HepG2 (cell line): ENCODE data around the gene RAD23A. TPM values are rescaled to one million over a fixed set of nuclear protein-coding genes. Genes with fewer than 3 reads are reported as not detected.

Source experiments
- MEIS1 ChIP-seq: sonication (generic); formaldehyde crosslinking; IDR thresholded peaks from 2 replicates; pipeline ENCODE4 v1.9.0; 2021; ENCODE audit warnings: mild to moderate bottlenecking, missing genetic modification reagents, moderate library complexity, borderline replicate concordance
- NCOA2 ChIP-seq: sonication (generic); formaldehyde crosslinking; IDR thresholded peaks from 2 replicates; pipeline ENCODE4 v1.8.0; 2022; ENCODE audit warnings: inconsistent platforms
- NR2C2 ChIP-seq: sonication (generic); formaldehyde crosslinking; IDR thresholded peaks from 2 replicates; pipeline ENCODE4 v1.4.0; 2020; ENCODE audit warnings: missing genetic modification reagents, mild to moderate bottlenecking, moderate library complexity, borderline replicate concordance
- STAG1 ChIP-seq: sonication (generic); formaldehyde crosslinking; IDR thresholded peaks from 2 replicates; pipeline ENCODE4 v1.4.0; 2020; ENCODE audit warnings: missing genetic modification reagents
- THAP11 ChIP-seq: IDR thresholded peaks from 2 replicates; pipeline ENCODE4 v1.6.1; 2016; ENCODE audit warnings: missing biosample characterization, missing genetic modification reagents
- ZFX ChIP-seq: sonication (generic); formaldehyde crosslinking; IDR thresholded peaks from 2 replicates; pipeline ENCODE4 v1.4.0; 2020; ENCODE audit warnings: mild to moderate bottlenecking, low read depth, missing genetic modification reagents, moderate library complexity
- ZNF20 ChIP-seq: sonication (generic); formaldehyde crosslinking; IDR thresholded peaks from 2 replicates; pipeline ENCODE4 v1.4.0; 2020; ENCODE audit warnings: mild to moderate bottlenecking, moderate library complexity, missing genetic modification reagents
- ZNF274 ChIP-seq: sonication (generic); formaldehyde crosslinking; IDR thresholded peaks from 2 replicates; pipeline ENCODE4 v1.5.1; 2020; ENCODE audit warnings: mild to moderate bottlenecking, missing genetic modification reagents
- polyA plus RNA-seq, 8 experiments: library from polyadenylated mRNA; depleted of rRNA in 3 of 8; stranded (reverse) in 7 of 8; unstranded in 1 of 8; fragments of >200 nt; fragmentation: Illumina TruSeq in 4 of 8; extraction: Trizol in 4 of 8; gene quantifications; 2 replicates each; pipeline versions ENCODE4 v1.2.1 to v1.2.3, GENCODE V29; 2011 to 2016; ENCODE audit warnings: low read depth in 4 of 8, missing spikeins in 1 of 8, mixed read lengths in 1 of 8; ENCODE audit not compliant: insufficient read depth in 1 of 8
- total RNA-seq, 5 experiments: library from RNA; depleted of rRNA; stranded (reverse); fragments of >200 nt; fragmentation: Illumina TruSeq; extraction: Trizol; gene quantifications; 2 replicates each; pipeline ENCODE4 v1.2.3, GENCODE V29; 2016; ENCODE audit warnings: low read depth in 1 of 5
- TF ChIP-seq, protein P1 (sequence below), 2 experiments: sonication (generic) in 1 of 2; formaldehyde crosslinking in 1 of 2; IDR thresholded peaks; 2 replicates each; pipeline versions ENCODE4 v1.4.0 to v1.6.1; 2016 to 2020; ENCODE audit warnings: borderline replicate concordance in 1 of 2, low read depth in 1 of 2, mild to moderate bottlenecking in 1 of 2, missing genetic modification reagents in 1 of 2
- TF ChIP-seq, protein P2 (sequence below): sonication (generic); formaldehyde crosslinking; IDR thresholded peaks from 2 replicates; pipeline ENCODE4 v1.5.0; 2020; ENCODE audit warnings: mild to moderate bottlenecking, missing genetic modification reagents
- TF ChIP-seq, protein P3 (sequence below): sonication (generic); formaldehyde crosslinking; IDR thresholded peaks from 2 replicates; pipeline ENCODE4 v1.4.0; 2020; ENCODE audit warnings: missing genetic modification reagents
- TF ChIP-seq, protein P4 (sequence below): IDR thresholded peaks from 2 replicates; pipeline ENCODE4 v1.6.1; 2016; ENCODE audit warnings: missing compliant biosample characterization, missing genetic modification reagents, borderline replicate concordance
- TF ChIP-seq, protein P5 (sequence below): sonication (generic); formaldehyde crosslinking; IDR thresholded peaks from 2 replicates; pipeline ENCODE4; 2020; ENCODE audit warnings: missing genetic modification reagents, mild to moderate bottlenecking, borderline replicate concordance

The RAD23A gene
- total and polyA plus RNA-seq, 2 of the 13 experiments (the other 11 are each of a cell fraction or from before 2014, with no cell fraction given), result 42.5 to 54.2 TPM

DNA sequence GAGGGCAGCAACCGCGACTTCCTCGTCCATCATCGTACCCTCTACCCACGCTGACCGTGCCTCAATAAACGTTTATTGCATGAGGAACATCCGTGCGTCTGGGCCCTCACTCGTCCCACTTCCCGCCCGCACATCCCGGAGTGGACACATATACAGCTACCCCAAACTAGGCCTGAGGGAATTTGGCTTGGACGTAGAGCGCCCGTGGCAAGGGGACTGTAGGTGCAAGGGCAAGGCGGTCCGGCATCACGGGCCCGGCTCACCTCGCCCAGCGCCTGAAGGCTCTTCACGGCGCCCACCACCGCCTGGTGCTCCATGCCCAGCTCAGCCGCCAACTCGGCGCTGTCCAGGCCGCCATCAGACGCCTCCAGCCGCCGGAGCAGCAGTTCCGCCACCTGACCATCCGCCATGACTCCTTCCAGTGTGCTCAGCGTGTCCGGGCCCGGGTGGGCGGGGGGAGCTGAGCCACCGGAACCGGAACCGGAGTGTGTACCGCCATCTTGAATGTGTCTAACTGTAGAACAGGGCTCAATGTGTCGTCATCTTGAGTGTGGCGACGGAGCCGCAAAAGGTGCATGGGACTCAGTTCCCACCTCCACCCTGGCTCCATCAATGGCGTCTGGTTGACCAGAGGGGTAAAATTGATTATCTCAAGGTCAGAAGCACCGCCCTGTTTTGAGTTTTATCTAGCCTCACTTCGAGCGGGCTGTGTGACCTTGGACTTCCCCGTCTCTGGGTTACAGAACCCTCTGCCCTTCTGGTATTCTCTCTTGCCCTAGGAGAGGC lies 12.2 kb upstream of the RAD23A start, which contains the start of gene FARSA (continued):
- TF ChIP-seq, protein P1, sequence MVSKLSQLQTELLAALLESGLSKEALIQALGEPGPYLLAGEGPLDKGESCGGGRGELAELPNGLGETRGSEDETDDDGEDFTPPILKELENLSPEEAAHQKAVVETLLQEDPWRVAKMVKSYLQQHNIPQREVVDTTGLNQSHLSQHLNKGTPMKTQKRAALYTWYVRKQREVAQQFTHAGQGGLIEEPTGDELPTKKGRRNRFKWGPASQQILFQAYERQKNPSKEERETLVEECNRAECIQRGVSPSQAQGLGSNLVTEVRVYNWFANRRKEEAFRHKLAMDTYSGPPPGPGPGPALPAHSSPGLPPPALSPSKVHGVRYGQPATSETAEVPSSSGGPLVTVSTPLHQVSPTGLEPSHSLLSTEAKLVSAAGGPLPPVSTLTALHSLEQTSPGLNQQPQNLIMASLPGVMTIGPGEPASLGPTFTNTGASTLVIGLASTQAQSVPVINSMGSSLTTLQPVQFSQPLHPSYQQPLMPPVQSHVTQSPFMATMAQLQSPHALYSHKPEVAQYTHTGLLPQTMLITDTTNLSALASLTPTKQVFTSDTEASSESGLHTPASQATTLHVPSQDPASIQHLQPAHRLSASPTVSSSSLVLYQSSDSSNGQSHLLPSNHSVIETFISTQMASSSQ (IDR thresholded peaks at IDR 0.05; ENCODE audit: low read depth), result no peak
- TF ChIP-seq, protein P1 (CRISPR knock-in tag; IDR thresholded peaks at IDR 0.05; ENCODE audit: borderline replicate concordance), result 0 out of 2 replicates have a peak, but pooled peaks have one; percentile 34
- TF ChIP-seq STAG1 (CRISPR knock-in tag) (no peak), ZFX (CRISPR knock-in tag) (peak; percentile 96), ZNF20 (CRISPR knock-in tag) (peak; percentile 69; the same call in 1 of the 2 replicates), NCOA2 (CRISPR knock-in tag) (0 out of 2 replicates have a peak, but pooled peaks have one; percentile 38), MEIS1 (CRISPR knock-in tag) (peak; percentile 63; the same call in 1 of the 2 replicates), NR2C2 (peak; percentile 95), ZNF274 (CRISPR knock-in tag) (peak; percentile 92; the same call in 1 of the 2 replicates), THAP11 (CRISPR knock-in tag) (peak; percentile 93)
- TF ChIP-seq, protein P2, sequence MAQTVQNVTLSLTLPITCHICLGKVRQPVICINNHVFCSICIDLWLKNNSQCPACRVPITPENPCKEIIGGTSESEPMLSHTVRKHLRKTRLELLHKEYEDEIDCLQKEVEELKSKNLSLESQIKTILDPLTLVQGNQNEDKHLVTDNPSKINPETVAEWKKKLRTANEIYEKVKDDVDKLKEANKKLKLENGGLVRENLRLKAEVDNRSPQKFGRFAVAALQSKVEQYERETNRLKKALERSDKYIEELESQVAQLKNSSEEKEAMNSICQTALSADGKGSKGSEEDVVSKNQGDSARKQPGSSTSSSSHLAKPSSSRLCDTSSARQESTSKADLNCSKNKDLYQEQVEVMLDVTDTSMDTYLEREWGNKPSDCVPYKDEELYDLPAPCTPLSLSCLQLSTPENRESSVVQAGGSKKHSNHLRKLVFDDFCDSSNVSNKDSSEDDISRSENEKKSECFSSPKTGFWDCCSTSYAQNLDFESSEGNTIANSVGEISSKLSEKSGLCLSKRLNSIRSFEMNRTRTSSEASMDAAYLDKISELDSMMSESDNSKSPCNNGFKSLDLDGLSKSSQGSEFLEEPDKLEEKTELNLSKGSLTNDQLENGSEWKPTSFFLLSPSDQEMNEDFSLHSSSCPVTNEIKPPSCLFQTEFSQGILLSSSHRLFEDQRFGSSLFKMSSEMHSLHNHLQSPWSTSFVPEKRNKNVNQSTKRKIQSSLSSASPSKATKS (CRISPR knock-in tag), result no peak
- TF ChIP-seq, protein P3, sequence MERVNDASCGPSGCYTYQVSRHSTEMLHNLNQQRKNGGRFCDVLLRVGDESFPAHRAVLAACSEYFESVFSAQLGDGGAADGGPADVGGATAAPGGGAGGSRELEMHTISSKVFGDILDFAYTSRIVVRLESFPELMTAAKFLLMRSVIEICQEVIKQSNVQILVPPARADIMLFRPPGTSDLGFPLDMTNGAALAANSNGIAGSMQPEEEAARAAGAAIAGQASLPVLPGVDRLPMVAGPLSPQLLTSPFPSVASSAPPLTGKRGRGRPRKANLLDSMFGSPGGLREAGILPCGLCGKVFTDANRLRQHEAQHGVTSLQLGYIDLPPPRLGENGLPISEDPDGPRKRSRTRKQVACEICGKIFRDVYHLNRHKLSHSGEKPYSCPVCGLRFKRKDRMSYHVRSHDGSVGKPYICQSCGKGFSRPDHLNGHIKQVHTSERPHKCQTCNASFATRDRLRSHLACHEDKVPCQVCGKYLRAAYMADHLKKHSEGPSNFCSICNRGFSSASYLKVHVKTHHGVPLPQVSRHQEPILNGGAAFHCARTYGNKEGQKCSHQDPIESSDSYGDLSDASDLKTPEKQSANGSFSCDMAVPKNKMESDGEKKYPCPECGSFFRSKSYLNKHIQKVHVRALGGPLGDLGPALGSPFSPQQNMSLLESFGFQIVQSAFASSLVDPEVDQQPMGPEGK (CRISPR knock-in tag), result peak; percentile 56
- TF ChIP-seq, protein P4, sequence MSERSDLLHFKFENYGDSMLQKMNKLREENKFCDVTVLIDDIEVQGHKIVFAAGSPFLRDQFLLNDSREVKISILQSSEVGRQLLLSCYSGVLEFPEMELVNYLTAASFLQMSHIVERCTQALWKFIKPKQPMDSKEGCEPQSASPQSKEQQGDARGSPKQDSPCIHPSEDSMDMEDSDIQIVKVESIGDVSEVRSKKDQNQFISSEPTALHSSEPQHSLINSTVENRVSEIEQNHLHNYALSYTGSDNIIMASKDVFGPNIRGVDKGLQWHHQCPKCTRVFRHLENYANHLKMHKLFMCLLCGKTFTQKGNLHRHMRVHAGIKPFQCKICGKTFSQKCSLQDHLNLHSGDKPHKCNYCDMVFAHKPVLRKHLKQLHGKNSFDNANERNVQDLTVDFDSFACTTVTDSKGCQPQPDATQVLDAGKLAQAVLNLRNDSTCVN (CRISPR knock-in tag), result no peak; the same call in 1 of the 2 replicates
- TF ChIP-seq, protein P5, sequence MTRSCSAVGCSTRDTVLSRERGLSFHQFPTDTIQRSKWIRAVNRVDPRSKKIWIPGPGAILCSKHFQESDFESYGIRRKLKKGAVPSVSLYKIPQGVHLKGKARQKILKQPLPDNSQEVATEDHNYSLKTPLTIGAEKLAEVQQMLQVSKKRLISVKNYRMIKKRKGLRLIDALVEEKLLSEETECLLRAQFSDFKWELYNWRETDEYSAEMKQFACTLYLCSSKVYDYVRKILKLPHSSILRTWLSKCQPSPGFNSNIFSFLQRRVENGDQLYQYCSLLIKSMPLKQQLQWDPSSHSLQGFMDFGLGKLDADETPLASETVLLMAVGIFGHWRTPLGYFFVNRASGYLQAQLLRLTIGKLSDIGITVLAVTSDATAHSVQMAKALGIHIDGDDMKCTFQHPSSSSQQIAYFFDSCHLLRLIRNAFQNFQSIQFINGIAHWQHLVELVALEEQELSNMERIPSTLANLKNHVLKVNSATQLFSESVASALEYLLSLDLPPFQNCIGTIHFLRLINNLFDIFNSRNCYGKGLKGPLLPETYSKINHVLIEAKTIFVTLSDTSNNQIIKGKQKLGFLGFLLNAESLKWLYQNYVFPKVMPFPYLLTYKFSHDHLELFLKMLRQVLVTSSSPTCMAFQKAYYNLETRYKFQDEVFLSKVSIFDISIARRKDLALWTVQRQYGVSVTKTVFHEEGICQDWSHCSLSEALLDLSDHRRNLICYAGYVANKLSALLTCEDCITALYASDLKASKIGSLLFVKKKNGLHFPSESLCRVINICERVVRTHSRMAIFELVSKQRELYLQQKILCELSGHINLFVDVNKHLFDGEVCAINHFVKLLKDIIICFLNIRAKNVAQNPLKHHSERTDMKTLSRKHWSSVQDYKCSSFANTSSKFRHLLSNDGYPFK, result peak; percentile 99
